Measurements from ENCODE around the gene ORC4. TPM values are rescaled to one million over a fixed set of nuclear protein-coding genes. Genes with fewer than 3 reads are reported as not detected.

Gene ORC4
- total RNA-seq, 1 experiment from 2014 or later, result 72.9 TPM

GRCh38 chr2:148000095-148000494 lies 20.4 kb downstream of the ORC4 start:
- Histone ChIP-seq H3K9ac (ENCODE audit: extremely low read depth, insufficient read length, low read length) (no peak overlapping the region), H2BK12ac (ENCODE audit: insufficient read length, low read depth, low read length) (no peak overlapping the region), H3K79me2 (ENCODE audit: insufficient read depth, low read length) (peaks cover 20% of the 10 kb centered on the region; the same call in 1 of the 2 replicates), H3K27me3 (ENCODE audit: insufficient read depth, low read length) (no peaks in the 10 kb centered on the region), H3K4ac (ENCODE audit: low read depth, low read length) (no peak overlapping the region), H3K4me1 (ENCODE audit: insufficient read depth, low read length) (peaks cover 2% of the 10 kb centered on the region; the same call in 1 of the 2 replicates), H2BK15ac (ENCODE audit: low read depth, low read length) (no peak overlapping the region), H3K23ac (ENCODE audit: insufficient read length, low read depth, low read length) (no peak overlapping the region), H4K5ac (ENCODE audit: insufficient read length, low read depth, low read length) (no peak overlapping the region), H2BK5ac (ENCODE audit: insufficient read length, low read length) (no peak overlapping the region), H4K20me1 (ENCODE audit: control insufficient read depth, insufficient read depth, insufficient read length) (no peaks in the 10 kb centered on the region), H4K8ac (replicated peaks; ENCODE audit: insufficient read length, low read depth, low read length) (no peak overlapping the region), H3T11ph (ENCODE audit: low read length) (no peak overlapping the region), H4K91ac (ENCODE audit: insufficient read length, low read depth, low read length) (no peak overlapping the region), H3K79me1 (ENCODE audit: insufficient read depth, low read depth, low read length, poor library complexity, severe bottlenecking) (peaks cover 3% of the 10 kb centered on the region), H3K18ac (ENCODE audit: insufficient read length, low read depth, low read length) (no peak overlapping the region), H3K4me2 (ENCODE audit: insufficient read depth, insufficient read length, low read length) (no peak overlapping the region), H3K27ac (ENCODE audit: insufficient read length, low read depth, low read length) (no peak overlapping the region), H2BK120ac (ENCODE audit: low read depth, low read length, poor library complexity, severe bottlenecking) (no peak overlapping the region), H2BK20ac (ENCODE audit: low read depth, low read length, poor library complexity, severe bottlenecking) (no peak overlapping the region), H2AFZ (ENCODE audit: low read length) (no peak overlapping the region), H3K9me3 (ENCODE audit: control insufficient read depth, low read depth, low read length) (no peaks in the 10 kb centered on the region), H3K56ac (ENCODE audit: insufficient read length, low read depth, low read length) (no peak overlapping the region), H3K23me2 (ENCODE audit: insufficient read length, low read depth, low read length, poor library complexity, severe bottlenecking) (no peaks in the 10 kb centered on the region), H2AK5ac (ENCODE audit: insufficient read length, low read length) (no peak overlapping the region), H3K14ac (ENCODE audit: insufficient read depth, low read length) (no peak overlapping the region)
- H3K4me3 Mint-ChIP-seq, result no peak overlapping the region
- no CpG with 5 or more reads among the region's 1 CpG for WGBS (ENCODE audit: extremely low coverage, insufficient read length, low lambda C conversion rate)
- no peak for DNase-seq
- H3K27ac Mint-ChIP-seq, result no peak overlapping the region; a peak in 1 of 7 replicates
- H3K27me3 Mint-ChIP-seq (ENCODE audit: low read depth), result no peaks in the 10 kb centered on the region
- H3K36me3 Mint-ChIP-seq (ENCODE audit: insufficient read depth in 1 of 3, low read depth in 3 of 3), result peaks cover 43 to 65% (median 47%) of the 10 kb centered on the region in 3 experiments
- H3K4me1 Mint-ChIP-seq, result peaks cover 33 to 41% of the 10 kb centered on the region in 2 experiments
- peaks cover 31 to 39% of the 10 kb centered on the region in 2 experiments for H3K9me3 Mint-ChIP-seq
- TF ChIP-seq CTCF (conservative IDR thresholded peaks at IDR 0.05), result no peak
